Body of pancreas (tissue), 4 donors: ENCODE data around the gene TMEM30B. TPM values are rescaled to one million over a fixed set of nuclear protein-coding genes. Genes with fewer than 3 reads are reported as not detected.
A peak's percentile ranks its signal among the peaks of the same experiment; 100 is the strongest.
"Not testable (repeated sequence)": the region's sequence is repeated elsewhere in the genome, so short reads cannot be mapped to it uniquely, and the experiment has no call there.

Source experiments
- ATAC-seq: fragments of 150-250 bp; one replicate; pipeline ENCODE4 v1.9.1; 2016
- DNase-seq, 4 donors: peaks; one replicate each; pipeline ENCODE4 v3.0.0-alpha.2; 2019
- H3K27ac ChIP-seq, 4 donors: fragments of 200-600 bp; sonication (generic); 1 replicate in 3 of 4; 2 replicates in 1 of 4; pipeline versions ENCODE4 v1.5.1 to v1.6.1; 2016 to 2019; ENCODE audit warnings: mild to moderate bottlenecking in 1 of 4, mixed read lengths in 1 of 4, moderate library complexity in 1 of 4
- H3K27me3 ChIP-seq, 2 donors: fragments of 200-600 bp; sonication (generic); one replicate each; pipeline ENCODE4 v1.6.0; 2016; ENCODE audit warnings: mild to moderate bottlenecking in 1 of 2
- H3K36me3 ChIP-seq, 2 donors: fragments of 200-600 bp; sonication (generic); replicated peaks in 1 of 2; 2 replicates each; pipeline ENCODE4 v1.5.1; 2016; ENCODE audit warnings: low read depth in 2 of 2; ENCODE audit not compliant: insufficient read depth in 1 of 2
- H3K4me1 ChIP-seq: fragments of 200-600 bp; sonication (generic); one replicate; pipeline ENCODE4 v1.6.0; 2016
- H3K4me3 ChIP-seq, 2 donors: fragments of 200-600 bp; sonication (generic); 1 replicate in 1 of 2; 2 replicates in 1 of 2; pipeline ENCODE4 v1.5.1; 2016 to 2019
- H3K9me3 ChIP-seq, 3 donors: fragments of 200-600 bp; sonication (generic); 1 replicate in 2 of 3; 2 replicates in 1 of 3; pipeline ENCODE4 v1.5.1; 2016
- POLR2A ChIP-seq, 3 donors: fragments of 450-650 bp; IDR thresholded peaks; one replicate each; pipeline ENCODE4 v1.6.1; 2016; ENCODE audit warnings: antibody characterized with exemption in 3 of 3, mild to moderate bottlenecking in 2 of 3
- WGBS, 2 donors: methylation state at CpG; one replicate each; pipeline ENCODE4 v1.1.5; 2017; 5-methylcytosine and 5-hydroxymethylcytosine counted together
- intact Hi-C: fragments of 100-400 bp; cut with DNase I; formaldehyde crosslinking; loops from one replicate; pipeline ENCODE4 v1.15.1; 2023
- total RNA-seq, 2 donors: library from RNA; depleted of rRNA; stranded (reverse); fragments of >200 nt; gene quantifications; one replicate each; pipeline ENCODE4 v1.1.0, GENCODE V29; 2016
- TF ChIP-seq, protein P1 (sequence below), 7 experiments: fragments of 450-650 bp in 4 of 7; fragments of 200-600 bp in 3 of 7; sonication (generic) in 3 of 7; IDR thresholded peaks; one replicate each; pipeline ENCODE4 v1.5.1; 2016 to 2019; ENCODE audit warnings: antibody characterized with exemption in 7 of 7

Gene TMEM30B
- total RNA-seq, 2 donors from 2014 or later = 14.5 to 30.4 TPM

- TF ChIP-seq, protein P1, sequence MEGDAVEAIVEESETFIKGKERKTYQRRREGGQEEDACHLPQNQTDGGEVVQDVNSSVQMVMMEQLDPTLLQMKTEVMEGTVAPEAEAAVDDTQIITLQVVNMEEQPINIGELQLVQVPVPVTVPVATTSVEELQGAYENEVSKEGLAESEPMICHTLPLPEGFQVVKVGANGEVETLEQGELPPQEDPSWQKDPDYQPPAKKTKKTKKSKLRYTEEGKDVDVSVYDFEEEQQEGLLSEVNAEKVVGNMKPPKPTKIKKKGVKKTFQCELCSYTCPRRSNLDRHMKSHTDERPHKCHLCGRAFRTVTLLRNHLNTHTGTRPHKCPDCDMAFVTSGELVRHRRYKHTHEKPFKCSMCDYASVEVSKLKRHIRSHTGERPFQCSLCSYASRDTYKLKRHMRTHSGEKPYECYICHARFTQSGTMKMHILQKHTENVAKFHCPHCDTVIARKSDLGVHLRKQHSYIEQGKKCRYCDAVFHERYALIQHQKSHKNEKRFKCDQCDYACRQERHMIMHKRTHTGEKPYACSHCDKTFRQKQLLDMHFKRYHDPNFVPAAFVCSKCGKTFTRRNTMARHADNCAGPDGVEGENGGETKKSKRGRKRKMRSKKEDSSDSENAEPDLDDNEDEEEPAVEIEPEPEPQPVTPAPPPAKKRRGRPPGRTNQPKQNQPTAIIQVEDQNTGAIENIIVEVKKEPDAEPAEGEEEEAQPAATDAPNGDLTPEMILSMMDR (IDR thresholded peaks at IDR 0.05) = no peak
- TF ChIP-seq POLR2A (IDR thresholded peaks at IDR 0.05) = peak; percentile 16 to 53 (median 48)
- Histone ChIP-seq H3K36me3 (no peaks in the 10 kb centered on the region), H3K4me1 (peaks cover 13% of the 10 kb centered on the region), H3K9me3 (no peaks in the 10 kb centered on the region), H3K4me3 (peak overlapping the region; percentile 29 to 67), H3K27ac (peak overlapping the region; percentile 59 to 75 (median 71)), H3K27me3 (no peaks in the 10 kb centered on the region)
- ATAC-seq (peak; percentile 74), DNase-seq (peak; percentile 77 to 87 (median 82))
- 0 to 1% methylated on average over 41 to 63 of the region's 63 CpGs for WGBS, 2 donors
- intact Hi-C loops = no loop called here
Measured at GRCh38 chr14:61322011-61322798, 41.1 kb upstream of the TMEM30B start.

DNA sequence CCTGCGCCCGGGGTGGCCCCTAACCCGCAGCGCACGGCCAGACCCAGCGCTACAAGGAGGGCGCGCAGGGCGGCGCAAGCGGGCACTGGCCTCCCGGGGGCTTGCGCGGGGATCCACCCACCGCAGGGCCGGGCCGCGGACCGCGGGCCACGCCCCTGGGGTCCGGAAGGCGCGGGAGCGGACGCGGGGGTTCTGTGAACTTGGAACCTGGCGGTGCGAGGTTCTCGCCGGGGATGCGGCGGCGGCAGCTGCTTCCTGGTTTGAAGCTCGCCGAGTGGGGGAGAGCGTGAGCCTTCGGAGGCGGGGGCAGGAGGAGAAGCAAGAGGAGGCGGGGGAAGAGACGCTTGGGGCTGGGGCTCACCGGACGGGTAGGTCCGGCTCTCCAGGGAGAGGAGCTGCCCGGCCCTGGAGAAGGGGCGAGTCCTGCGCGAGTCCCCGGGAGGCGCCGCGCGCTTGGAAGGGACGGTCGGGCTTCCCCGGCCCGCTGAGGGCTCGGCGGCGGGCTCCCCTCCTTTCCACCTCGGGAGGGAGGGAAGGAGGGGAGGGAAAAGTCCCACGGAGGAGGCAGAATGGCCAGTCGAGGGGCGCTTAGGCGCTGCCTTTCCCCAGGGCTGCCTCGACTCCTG is 40.4 kb upstream of the TMEM30B start, which contains the start of gene PRKCH:
TSS of gene PRKCH (plus strand) at position 195 of the 626 bp plus-strand sequence. CDS start 523 bp downstream, outside the sequence.
- intact Hi-C loops = no loop called here
- H3K4me3 ChIP-seq = peak within 1 kb of the TSS; percentile 29 to 67
- no peaks in the 10 kb centered on the region for H3K27me3 ChIP-seq
- DNase-seq (peak; percentile 83 to 87 (median 86)), ATAC-seq (peak; percentile 85)
- peaks cover 8% of the 10 kb centered on the region for H3K4me1 ChIP-seq
- peak within 1 kb of the TSS; percentile 59 to 75 (median 71) for H3K27ac ChIP-seq
- no peaks in the 10 kb centered on the region for H3K9me3 ChIP-seq
- TF ChIP-seq, protein P1 (IDR thresholded peaks at IDR 0.05) = no peak
- TF ChIP-seq POLR2A (IDR thresholded peaks at IDR 0.05) = peak; percentile 56 to 80 (median 79)
- 0 to 1% methylated on average over 21 to 65 of the region's 66 CpGs for WGBS, 2 donors
- no peaks in the 10 kb centered on the region for H3K36me3 ChIP-seq

- intact Hi-C loops = no loop called here
- no peaks in the 10 kb centered on the region for H3K36me3 ChIP-seq
- peak overlapping the region; percentile 29 to 67 for H3K4me3 ChIP-seq
- peaks cover 8% of the 10 kb centered on the region for H3K4me1 ChIP-seq
- H3K9me3 ChIP-seq = no peaks in the 10 kb centered on the region
- peak overlapping the region in 3 of 4 donors; percentile 70 to 75 (median 72) for H3K27ac ChIP-seq
- H3K27me3 ChIP-seq = no peaks in the 10 kb centered on the region
- TF ChIP-seq, protein P1 (IDR thresholded peaks at IDR 0.05) = no peak
- DNase-seq (peak in 1 of 4 donors; percentile 13), ATAC-seq (peak; percentile 4)
- 20 to 23% methylated on average over 27 of the region's 29 CpGs for WGBS, 2 donors
Measured at GRCh38 chr14:61320806-61321384, 39.8 kb upstream of the TMEM30B start.

- 90 to 91% methylated on average over 16 of the region's 16 CpGs for WGBS, 2 donors
- H3K4me1 ChIP-seq, ATAC-seq, intact Hi-C loops, H3K9me3 ChIP-seq, H3K27ac ChIP-seq, DNase-seq, H3K27me3 ChIP-seq, H3K36me3 ChIP-seq, H3K4me3 ChIP-seq: not testable (repeated sequence)
Measured at GRCh38 chr14:61320170-61320569, 39.0 kb upstream of the TMEM30B start.

- H3K36me3 ChIP-seq = no peaks in the 10 kb centered on the region
- no peak for TF ChIP-seq POLR2A (IDR thresholded peaks at IDR 0.05)
- TF ChIP-seq, protein P1 (IDR thresholded peaks at IDR 0.05) = no peak
- H3K27ac ChIP-seq = no peak overlapping the region
- 79 to 80% methylated on average over 6 of the region's 6 CpGs for WGBS, 2 donors
- ATAC-seq (no peak), DNase-seq (no peak)
- peaks cover 8% of the 10 kb centered on the region for H3K4me1 ChIP-seq
- intact Hi-C loops = no loop called here
- H3K4me3 ChIP-seq = no peak overlapping the region
- no peaks in the 10 kb centered on the region for H3K27me3 ChIP-seq
- H3K9me3 ChIP-seq = no peaks in the 10 kb centered on the region
Measured at GRCh38 chr14:61319706-61320105, 38.6 kb upstream of the TMEM30B start.
